H9 (cell line): Measurements from ENCODE around the gene CARHSP1. TPM values are rescaled to one million over a fixed set of nuclear protein-coding genes. Genes with fewer than 3 reads are reported as not detected.

ENCODE experiments used
- DNase-seq: peaks from one replicate; pipeline ENCODE4 v3.0.0-alpha.2; 2017
- H2AFZ ChIP-seq: one replicate; pipeline ENCODE4 v1.6.1; 2013; ENCODE audit warnings: mild to moderate bottlenecking, low read length, control low read depth, moderate library complexity
- H2AK5ac ChIP-seq: 2 replicates; pipeline ENCODE4 v1.6.1; 2013; ENCODE audit warnings: low read length, control low read depth, mixed read lengths; ENCODE audit not compliant: insufficient read length
- H2BK120ac ChIP-seq: one replicate; pipeline ENCODE4 v1.6.1; 2013; ENCODE audit warnings: low read depth, mild to moderate bottlenecking, low read length, control low read depth, inconsistent platforms; ENCODE audit not compliant: poor library complexity, severe bottlenecking
- H2BK12ac ChIP-seq: 2 replicates; pipeline ENCODE4 v1.6.1; 2013; ENCODE audit warnings: low read length, control low read depth, mixed read lengths, low read depth; ENCODE audit not compliant: insufficient read length
- H2BK15ac ChIP-seq: 2 replicates; pipeline ENCODE4 v1.6.1; 2013; ENCODE audit warnings: low read depth, low read length, control low read depth
- H2BK20ac ChIP-seq: one replicate; pipeline ENCODE4 v1.6.1; 2013; ENCODE audit warnings: low read depth, mild to moderate bottlenecking, low read length, control low read depth, inconsistent platforms; ENCODE audit not compliant: poor library complexity, severe bottlenecking
- H2BK5ac ChIP-seq: 2 replicates; pipeline ENCODE4 v1.6.1; 2013; ENCODE audit warnings: low read length, control low read depth, mixed read lengths; ENCODE audit not compliant: insufficient read length
- H3K14ac ChIP-seq: 2 replicates; pipeline ENCODE4 v1.6.1; 2013; ENCODE audit warnings: low read length, control low read depth; ENCODE audit not compliant: insufficient read depth
- H3K18ac ChIP-seq: 2 replicates; pipeline ENCODE4 v1.6.1; 2013; ENCODE audit warnings: low read depth, mild to moderate bottlenecking, mixed read lengths, low read length, control low read depth; ENCODE audit not compliant: insufficient read length
- H3K23ac ChIP-seq: 2 replicates; pipeline ENCODE4 v1.6.1; 2013; ENCODE audit warnings: low read length, control low read depth, mixed read lengths, low read depth; ENCODE audit not compliant: insufficient read length
- H3K23me2 ChIP-seq: 2 replicates; pipeline ENCODE4 v1.6.1; 2013; ENCODE audit warnings: low read depth, mild to moderate bottlenecking, mixed read lengths, low read length, control low read depth; ENCODE audit not compliant: insufficient read length, poor library complexity, severe bottlenecking
- H3K27ac ChIP-seq: 2 replicates; pipeline ENCODE4 v1.5.1; 2013; ENCODE audit warnings: low read length, control low read depth, mixed read lengths, low read depth; ENCODE audit not compliant: insufficient read length
- H3K27me3 ChIP-seq: 2 replicates; pipeline ENCODE4 v1.6.1; 2013; ENCODE audit warnings: low read length, control low read depth, inconsistent platforms; ENCODE audit not compliant: insufficient read depth
- H3K4ac ChIP-seq: 2 replicates; pipeline ENCODE4 v1.6.1; 2013; ENCODE audit warnings: low read depth, mild to moderate bottlenecking, control low read depth, inconsistent platforms, low read length, moderate library complexity
- H3K4me1 ChIP-seq: 2 replicates; pipeline ENCODE4 v1.6.1; 2013; ENCODE audit warnings: low read length, control low read depth, inconsistent platforms; ENCODE audit not compliant: insufficient read depth
- H3K4me2 ChIP-seq: 2 replicates; pipeline ENCODE4 v1.6.1; 2013; ENCODE audit warnings: low read length, control low read depth, mixed read lengths; ENCODE audit not compliant: insufficient read length, insufficient read depth
- H3K56ac ChIP-seq: 2 replicates; pipeline ENCODE4 v1.6.1; 2013; ENCODE audit warnings: low read depth, mild to moderate bottlenecking, mixed read lengths, low read length, control low read depth; ENCODE audit not compliant: insufficient read length
- H3K79me1 ChIP-seq: 2 replicates; pipeline ENCODE4 v1.6.1; 2013; ENCODE audit warnings: low read depth, mild to moderate bottlenecking, moderate library complexity, low read length, control low read depth, inconsistent platforms; ENCODE audit not compliant: insufficient read depth, poor library complexity, severe bottlenecking
- H3K79me2 ChIP-seq: 2 replicates; pipeline ENCODE4 v1.6.1; 2013; ENCODE audit warnings: low read length, control low read depth, inconsistent platforms; ENCODE audit not compliant: insufficient read depth
- H3K9ac ChIP-seq: 2 replicates; pipeline ENCODE4 v1.6.1; 2013; ENCODE audit warnings: low read length, control low read depth, mixed read lengths; ENCODE audit not compliant: insufficient read length; ENCODE audit errors: extremely low read depth
- H3K9me3 ChIP-seq: one replicate; pipeline ENCODE4 v1.6.1; 2013; ENCODE audit warnings: low read depth, low read length, inconsistent platforms; ENCODE audit not compliant: control insufficient read depth
- H3T11ph ChIP-seq: one replicate; pipeline ENCODE4 v1.6.1; 2013; ENCODE audit warnings: mild to moderate bottlenecking, low read length, control low read depth, inconsistent platforms
- H4K20me1 ChIP-seq: one replicate; pipeline ENCODE4 v1.6.1; 2013; ENCODE audit not compliant: control insufficient read depth, insufficient read length, insufficient read depth
- H4K5ac ChIP-seq: 2 replicates; pipeline ENCODE4 v1.6.1; 2013; ENCODE audit warnings: low read depth, mild to moderate bottlenecking, mixed read lengths, low read length, control low read depth; ENCODE audit not compliant: insufficient read length
- H4K8ac ChIP-seq: replicated peaks from 2 replicates; pipeline ENCODE4 v1.6.1; 2013; ENCODE audit warnings: low read length, control low read depth, mixed read lengths, low read depth; ENCODE audit not compliant: insufficient read length
- H4K91ac ChIP-seq: 2 replicates; pipeline ENCODE4 v1.6.1; 2013; ENCODE audit warnings: low read depth, mild to moderate bottlenecking, moderate library complexity, mixed read lengths, low read length, control low read depth; ENCODE audit not compliant: insufficient read length
- H3K27ac Mint-ChIP-seq, 3 experiments: 2 replicates in 2 of 3; 3 replicates in 1 of 3; pipeline ENCODE4 v1.8.0; 2020 to 2021; ENCODE audit warnings: mixed read lengths in 3 of 3, mild to moderate bottlenecking in 1 of 3, moderate library complexity in 1 of 3
- H3K27me3 Mint-ChIP-seq: 2 replicates; pipeline ENCODE4 v1.8.0; 2021; ENCODE audit warnings: low read depth, mild to moderate bottlenecking, moderate library complexity, mixed read lengths
- H3K36me3 Mint-ChIP-seq, 3 experiments: 2 replicates in 2 of 3; 3 replicates in 1 of 3; pipeline ENCODE4 v1.8.0; 2020 to 2021; ENCODE audit warnings: low read depth in 3 of 3, mixed read lengths in 3 of 3; ENCODE audit not compliant: insufficient read depth in 1 of 3
- H3K4me1 Mint-ChIP-seq, 2 experiments: 2 replicates each; pipeline ENCODE4 v1.8.0; 2020; ENCODE audit warnings: mixed read lengths in 2 of 2
- H3K4me3 Mint-ChIP-seq, 2 experiments: 2 replicates in 1 of 2; 3 replicates in 1 of 2; pipeline ENCODE4 v1.8.0; 2020 to 2021; ENCODE audit warnings: mild to moderate bottlenecking in 2 of 2, mixed read lengths in 2 of 2, moderate library complexity in 1 of 2
- H3K9me3 Mint-ChIP-seq, 2 experiments: 2 replicates in 1 of 2; 3 replicates in 1 of 2; pipeline ENCODE4 v1.8.0; 2020; ENCODE audit warnings: mild to moderate bottlenecking in 2 of 2, mixed read lengths in 2 of 2, moderate library complexity in 1 of 2
- WGBS: extraction: QIAGEN DNeasy Blood & Tissue Kit; methylation state at CpG from one replicate; pipeline ENCODE4 v1.1.7; 2013; ENCODE audit warnings: missing lambda C conversion rate, low lambda C conversion rate, mixed read lengths; ENCODE audit not compliant: insufficient read length; ENCODE audit errors: extremely low coverage; 5-methylcytosine and 5-hydroxymethylcytosine counted together
- total RNA-seq: library from RNA; stranded (reverse); gene quantifications from 2 replicates; pipeline ENCODE4 v1.2.1, GENCODE V29; 2021
- TF ChIP-seq, protein P1 (sequence below): fragments of 200-600 bp; sonication (generic); conservative IDR thresholded peaks from 3 replicates; pipeline ENCODE4 v1.8.0; 2021; ENCODE audit warnings: antibody characterized with exemption, mild to moderate bottlenecking

The CARHSP1 gene
- total RNA-seq, 1 experiment from 2014 or later: 194 TPM

GRCh38 chr16:8814095-8814806 lies 54.6 kb downstream of the CARHSP1 start:
- Histone ChIP-seq H4K20me1 (no peaks in the 10 kb centered on the region), H2BK120ac (no peak overlapping the region), H3K9ac (no peak overlapping the region), H4K91ac (no peak overlapping the region), H3T11ph (no peak overlapping the region), H3K23ac (no peak overlapping the region), H3K4me1 (no peaks in the 10 kb centered on the region), H2BK15ac (no peak overlapping the region), H3K56ac (no peak overlapping the region), H3K23me2 (no peaks in the 10 kb centered on the region), H3K14ac (no peak overlapping the region), H2BK20ac (no peak overlapping the region), H3K27me3 (no peaks in the 10 kb centered on the region), H4K5ac (no peak overlapping the region), H2AFZ (no peak overlapping the region), H3K79me1 (no peaks in the 10 kb centered on the region), H3K27ac (no peak overlapping the region), H2BK5ac (no peak overlapping the region), H3K79me2 (no peaks in the 10 kb centered on the region), H3K9me3 (no peaks in the 10 kb centered on the region), H2AK5ac (no peak overlapping the region), H3K18ac (no peak overlapping the region), H4K8ac (no peak overlapping the region), H2BK12ac (no peak overlapping the region), H3K4ac (no peak overlapping the region), H3K4me2 (no peak overlapping the region)
- no CpG with 5 or more reads among the region's 14 CpGs for WGBS
- Mint-ChIP-seq H3K9me3 (no peaks in the 10 kb centered on the region), H3K4me1 (no peaks in the 10 kb centered on the region; a peak in 1 of 4 replicates), H3K27me3 (no peaks in the 10 kb centered on the region), H3K4me3 (no peak overlapping the region), H3K27ac (peak overlapping the region in 1 of 3 experiments; percentile 8; a peak in 1 of 7 replicates), H3K36me3 (peaks cover 47 to 92% (median 92%) of the 10 kb centered on the region in 3 experiments; a peak in 6 of 7 replicates)
- no peak for DNase-seq
- TF ChIP-seq, protein P1, sequence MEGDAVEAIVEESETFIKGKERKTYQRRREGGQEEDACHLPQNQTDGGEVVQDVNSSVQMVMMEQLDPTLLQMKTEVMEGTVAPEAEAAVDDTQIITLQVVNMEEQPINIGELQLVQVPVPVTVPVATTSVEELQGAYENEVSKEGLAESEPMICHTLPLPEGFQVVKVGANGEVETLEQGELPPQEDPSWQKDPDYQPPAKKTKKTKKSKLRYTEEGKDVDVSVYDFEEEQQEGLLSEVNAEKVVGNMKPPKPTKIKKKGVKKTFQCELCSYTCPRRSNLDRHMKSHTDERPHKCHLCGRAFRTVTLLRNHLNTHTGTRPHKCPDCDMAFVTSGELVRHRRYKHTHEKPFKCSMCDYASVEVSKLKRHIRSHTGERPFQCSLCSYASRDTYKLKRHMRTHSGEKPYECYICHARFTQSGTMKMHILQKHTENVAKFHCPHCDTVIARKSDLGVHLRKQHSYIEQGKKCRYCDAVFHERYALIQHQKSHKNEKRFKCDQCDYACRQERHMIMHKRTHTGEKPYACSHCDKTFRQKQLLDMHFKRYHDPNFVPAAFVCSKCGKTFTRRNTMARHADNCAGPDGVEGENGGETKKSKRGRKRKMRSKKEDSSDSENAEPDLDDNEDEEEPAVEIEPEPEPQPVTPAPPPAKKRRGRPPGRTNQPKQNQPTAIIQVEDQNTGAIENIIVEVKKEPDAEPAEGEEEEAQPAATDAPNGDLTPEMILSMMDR: no peak
